Left lung (tissue), 10 donors: Measurements from ENCODE around the gene NLRP14. TPM values are rescaled to one million over a fixed set of nuclear protein-coding genes. Genes with fewer than 3 reads are reported as not detected.
A peak's percentile ranks its signal among the peaks of the same experiment; 100 is the strongest.

Source experiments
- ATAC-seq: fragments of 200-7000 bp; cut with Tn5 transposase; one replicate; pipeline ENCODE4 v1.9.1; 2020; ENCODE audit warnings: moderate library complexity
- DNase-seq, 4 donors: peaks; one replicate each; pipeline ENCODE4 v3.0.0-alpha.2; 2013 to 2020
- H3K27ac ChIP-seq, 2 donors: fragments of 200-600 bp; sonication (generic) in 1 of 2; one replicate each; pipeline versions ENCODE4 v1.5.0 to v1.8.0; 2020 to 2021
- H3K27me3 ChIP-seq, 2 donors: fragments of 200-600 bp; sonication (generic) in 1 of 2; one replicate each; pipeline versions ENCODE4 v1.5.0 to v1.8.0; 2020 to 2021
- H3K36me3 ChIP-seq, 2 donors: fragments of 200-600 bp; sonication (generic) in 1 of 2; one replicate each; pipeline versions ENCODE4 v1.5.0 to v1.8.0; 2020 to 2021
- H3K4me1 ChIP-seq, 2 donors: fragments of 200-600 bp; one replicate each; pipeline ENCODE4 v1.8.0; 2021
- H3K4me3 ChIP-seq, 2 donors: fragments of 200-600 bp; sonication (generic) in 1 of 2; one replicate each; pipeline versions ENCODE4 v1.5.0 to v1.8.0; 2020 to 2021; ENCODE audit warnings: mild to moderate bottlenecking in 1 of 2
- H3K9me3 ChIP-seq, 2 donors: fragments of 200-600 bp; sonication (generic) in 1 of 2; one replicate each; pipeline versions ENCODE4 v1.5.0 to v1.8.0; 2020 to 2021
- CTCF ChIP-seq, 2 donors: fragments of 200-600 bp; sonication (generic) in 1 of 2; IDR thresholded peaks; one replicate each; pipeline versions ENCODE4 v1.5.0 to v1.8.0; 2021; ENCODE audit warnings: antibody characterized with exemption in 2 of 2
- intact Hi-C, 2 donors: fragments of 100-400 bp; cut with DNase I; formaldehyde crosslinking; loops; one replicate each; pipeline versions ENCODE4 v1.11.2 to v1.14.2; 2022
- polyA plus RNA-seq, 6 donors: library from polyadenylated mRNA; unstranded; fragments of 120-200 nt; gene quantifications; one replicate each; pipeline ENCODE4 v1.2.1, GENCODE V29; 2013; ENCODE audit not compliant: insufficient read length in 6 of 6
- total RNA-seq, 2 donors: library from RNA; stranded (reverse); fragmentation: NEBNext Ultra II Directional; extraction: Animal tissue kit (Norgen Biotek cat#: 25700); gene quantifications; one replicate each; pipeline ENCODE4 v1.2.1, GENCODE V29; 2021
- donor health status: DM: no; HTN: yes; CAD: no.
- donor health status: DM: no; HTN: no; CAD: no.

The NLRP14 gene
- total and polyA plus RNA-seq, 8 donors, result 0.07 to 0.20 (median 0.14) TPM; not detected in 1

- no peaks in the 10 kb centered on the region for H3K36me3 ChIP-seq
- no peaks in the 10 kb centered on the region for H3K4me1 ChIP-seq
- DNase-seq, result no peak
- peak; percentile 52 for ATAC-seq
- intact Hi-C loops, result no loop called here
- H3K27me3 ChIP-seq, result no peaks in the 10 kb centered on the region
- no peak overlapping the region for H3K27ac ChIP-seq
- H3K9me3 ChIP-seq, result no peaks in the 10 kb centered on the region
- no peak overlapping the region for H3K4me3 ChIP-seq
- TF ChIP-seq CTCF (IDR thresholded peaks at IDR 0.05), result no peak
These were observed 28.3 kb upstream of the NLRP14 start for GRCh38 chr11:6992026-6992425.

- DNase-seq, result no peak
- Histone ChIP-seq H3K4me3 (no peak overlapping the region), H3K36me3 (no peaks in the 10 kb centered on the region), H3K4me1 (no peaks in the 10 kb centered on the region), H3K27ac (no peak overlapping the region), H3K9me3 (no peaks in the 10 kb centered on the region), H3K27me3 (no peaks in the 10 kb centered on the region)
- peak; percentile 68 for ATAC-seq
- intact Hi-C loops, result no loop called here
- TF ChIP-seq CTCF (IDR thresholded peaks at IDR 0.05), result no peak
These were observed 27.5 kb upstream of the NLRP14 start for GRCh38 chr11:6992457-6993417.

- H3K27me3 ChIP-seq, result no peaks in the 10 kb centered on the region
- DNase-seq (no peak), ATAC-seq (no peak)
- no peaks in the 10 kb centered on the region for H3K4me1 ChIP-seq
- no peak overlapping the region for H3K4me3 ChIP-seq
- intact Hi-C loops, result no loop called here
- H3K36me3 ChIP-seq, result peaks cover 0 to 8% of the 10 kb centered on the region in 2 donors
- no peak for TF ChIP-seq CTCF (IDR thresholded peaks at IDR 0.05)
- no peaks in the 10 kb centered on the region for H3K9me3 ChIP-seq
- no peak overlapping the region for H3K27ac ChIP-seq
These were observed 24.6 kb upstream of the NLRP14 start for GRCh38 chr11:6995703-6996102.

- Histone ChIP-seq H3K27me3 (no peaks in the 10 kb centered on the region), H3K9me3 (no peaks in the 10 kb centered on the region), H3K4me3 (no peak overlapping the region), H3K36me3 (peaks cover 0 to 12% of the 10 kb centered on the region in 2 donors), H3K4me1 (no peaks in the 10 kb centered on the region), H3K27ac (no peak overlapping the region)
- DNase-seq, result no peak
- intact Hi-C loops, result no loop called here
- ATAC-seq, result no peak
- no peak for TF ChIP-seq CTCF (IDR thresholded peaks at IDR 0.05)
These were observed 15.8 kb upstream of the NLRP14 start for GRCh38 chr11:7004482-7004881.

- no peaks in the 10 kb centered on the region for H3K36me3 ChIP-seq
- H3K27me3 ChIP-seq, result peaks cover 0 to 3% of the 10 kb centered on the region in 2 donors
- ATAC-seq (no peak), DNase-seq (no peak)
- no peak overlapping the region for H3K27ac ChIP-seq
- TF ChIP-seq CTCF (IDR thresholded peaks at IDR 0.05), result no peak
- intact Hi-C loops, result no loop called here
- H3K9me3 ChIP-seq, result no peaks in the 10 kb centered on the region
- no peaks in the 10 kb centered on the region for H3K4me1 ChIP-seq
- H3K4me3 ChIP-seq, result no peak overlapping the region
These were observed 6.2 kb upstream of the NLRP14 start for GRCh38 chr11:7014118-7014517.
